ENCODE measurements around the gene SLC25A53. TPM values are rescaled to one million over a fixed set of nuclear protein-coding genes. Genes with fewer than 3 reads are reported as not detected.
A peak's percentile ranks its signal among the peaks of the same experiment; 100 is the strongest.

The SLC25A53 gene
- total and polyA plus RNA-seq, 2 donors (not counting 1 experiment from before 2014, with no cell fraction given) = 10.3 to 20.7 TPM

DNA sequence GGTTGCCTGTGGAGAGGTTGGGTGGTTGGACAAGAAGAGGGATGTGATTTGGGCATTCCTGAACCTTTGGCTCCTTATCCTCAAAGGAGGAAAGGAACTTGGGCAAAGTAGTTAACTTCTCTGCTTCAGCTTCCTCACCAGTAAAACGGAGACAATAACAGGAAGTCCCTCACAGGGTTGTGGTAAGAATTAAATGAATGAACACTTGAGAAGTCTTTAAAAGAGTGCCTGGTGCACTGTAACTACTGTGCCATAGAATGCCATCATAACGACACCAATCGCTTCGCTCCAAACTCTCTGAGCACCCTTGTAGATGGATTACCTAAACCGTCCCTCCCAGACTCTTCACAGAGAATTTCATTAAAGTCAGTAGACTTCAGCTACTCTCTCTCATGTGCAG is 34.0 kb downstream of the SLC25A53 start:
- Histone ChIP-seq H3K27me3 (replicated peaks in 1 of 4; ENCODE audit: control extremely low read depth in 1 of 4, control insufficient read depth in 3 of 4, insufficient read depth in 4 of 4, low read length in 3 of 4) (no peaks in the 10 kb centered on the region), H3K36me3 (replicated peaks in 1 of 2; ENCODE audit: control extremely low read depth in 1 of 2, control insufficient read depth in 1 of 2, extremely low read depth in 1 of 2, insufficient read depth in 2 of 2, low read length in 1 of 2) (no peaks in the 10 kb centered on the region), H3K9me3 (ENCODE audit: control extremely low read depth in 1 of 3, control insufficient read depth in 2 of 3, insufficient read depth in 1 of 3, low read length in 2 of 3) (peaks cover 0 to 8% (median 0%) of the 10 kb centered on the region in 3 donors), H2AFZ (ENCODE audit: insufficient read depth, low read depth, low read length, poor library complexity, severe bottlenecking) (no peak overlapping the region), H4K20me1 (ENCODE audit: control insufficient read depth, insufficient read depth, low read length, poor library complexity, severe bottlenecking) (no peaks in the 10 kb centered on the region), H3K27ac (ENCODE audit: low read length in 2 of 2) (peak overlapping the region; percentile 57 to 78), H3K4me2 (replicated peaks; ENCODE audit: low read depth, low read length, poor library complexity, severe bottlenecking) (peak overlapping the region; percentile 53), H3K4me1 (ENCODE audit: control insufficient read depth in 2 of 2, insufficient read depth in 2 of 2, low read length in 2 of 2) (peaks cover 39 to 60% of the 10 kb centered on the region in 2 donors), H3K79me2 (ENCODE audit: control insufficient read depth, insufficient read depth, low read length) (no peaks in the 10 kb centered on the region), H3K4me3 (ENCODE audit: control extremely low read depth in 1 of 5, extremely low read depth in 1 of 5, insufficient read depth in 1 of 5, low read depth in 2 of 5, low read length in 4 of 5) (no peak overlapping the region), H3K9ac (ENCODE audit: low read length) (peak overlapping the region; percentile 13)
- peak overlapping the region; percentile 74 for H3K4me3 Mint-ChIP-seq
- ChIA-PET CTCF (interaction anchor here (0.9 to 1.5 kb wide), 5 partner anchors 9 to 34 kb away, joined by 3 to 13 read pairs (median 4); partner anchors contain the start of genes SLC25A53 and ZCCHC18), POLR2A (interaction anchor here (0.7 to 1.3 kb wide), 3 partner anchors 11 to 34 kb away, joined by 3 to 5 read pairs (median 4); partner anchors contain the start of genes SLC25A53 and ZCCHC18)
- peaks cover 57% of the 10 kb centered on the region for H3K4me1 Mint-ChIP-seq
- peak; percentile 38 for DNase-seq
- ATAC-seq (ENCODE audit: low read depth) = peak; percentile 68
- peak overlapping the region; percentile 97 for H3K27ac Mint-ChIP-seq
- no peaks in the 10 kb centered on the region for H3K27me3 Mint-ChIP-seq
- intact Hi-C loops (cut with micrococcal nuclease) = no loop called here
- TF ChIP-seq, protein P1, sequence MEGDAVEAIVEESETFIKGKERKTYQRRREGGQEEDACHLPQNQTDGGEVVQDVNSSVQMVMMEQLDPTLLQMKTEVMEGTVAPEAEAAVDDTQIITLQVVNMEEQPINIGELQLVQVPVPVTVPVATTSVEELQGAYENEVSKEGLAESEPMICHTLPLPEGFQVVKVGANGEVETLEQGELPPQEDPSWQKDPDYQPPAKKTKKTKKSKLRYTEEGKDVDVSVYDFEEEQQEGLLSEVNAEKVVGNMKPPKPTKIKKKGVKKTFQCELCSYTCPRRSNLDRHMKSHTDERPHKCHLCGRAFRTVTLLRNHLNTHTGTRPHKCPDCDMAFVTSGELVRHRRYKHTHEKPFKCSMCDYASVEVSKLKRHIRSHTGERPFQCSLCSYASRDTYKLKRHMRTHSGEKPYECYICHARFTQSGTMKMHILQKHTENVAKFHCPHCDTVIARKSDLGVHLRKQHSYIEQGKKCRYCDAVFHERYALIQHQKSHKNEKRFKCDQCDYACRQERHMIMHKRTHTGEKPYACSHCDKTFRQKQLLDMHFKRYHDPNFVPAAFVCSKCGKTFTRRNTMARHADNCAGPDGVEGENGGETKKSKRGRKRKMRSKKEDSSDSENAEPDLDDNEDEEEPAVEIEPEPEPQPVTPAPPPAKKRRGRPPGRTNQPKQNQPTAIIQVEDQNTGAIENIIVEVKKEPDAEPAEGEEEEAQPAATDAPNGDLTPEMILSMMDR (IDR thresholded peaks at IDR 0.05) = no peak
- no peak for TF ChIP-seq EZH2 (IDR thresholded peaks at IDR 0.05; ENCODE audit: borderline replicate concordance, insufficient read depth, low read depth, low read length, poor library complexity, severe bottlenecking)
- H3K9me3 Mint-ChIP-seq (ENCODE audit: insufficient read depth) = no peaks in the 10 kb centered on the region
- whole genome bisulfite sequencing (ENCODE audit: insufficient coverage) = 0% methylated on average over 3 of the region's 5 CpGs

DNA sequence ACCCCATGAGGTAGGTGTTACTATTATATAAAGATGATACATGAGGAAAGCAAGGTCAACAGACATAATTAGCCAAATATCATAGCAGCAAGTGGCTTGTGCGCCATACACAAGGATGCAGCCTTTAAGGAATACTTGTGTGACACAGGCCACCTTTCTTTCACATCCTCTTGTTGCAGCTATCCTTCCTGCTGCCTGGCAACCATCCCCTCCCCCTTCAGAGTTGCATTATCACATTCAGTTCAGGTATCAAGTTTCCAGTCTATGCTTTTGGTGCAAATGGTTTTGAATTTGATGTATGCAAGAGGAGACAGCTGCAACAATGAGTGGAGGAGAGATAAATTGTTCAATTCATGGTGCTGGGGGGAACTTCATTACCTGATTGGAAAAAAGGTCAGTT is 38.0 kb downstream of the SLC25A53 start:
- ATAC-seq (ENCODE audit: low read depth) = no peak
- Histone ChIP-seq H3K4me1 (ENCODE audit: control insufficient read depth in 2 of 2, insufficient read depth in 2 of 2, low read length in 2 of 2) (peaks cover 25 to 36% of the 10 kb centered on the region in 2 donors), H3K4me2 (replicated peaks; ENCODE audit: low read depth, low read length, poor library complexity, severe bottlenecking) (no peak overlapping the region), H3K4me3 (ENCODE audit: control extremely low read depth in 1 of 5, extremely low read depth in 1 of 5, insufficient read depth in 1 of 5, low read depth in 2 of 5, low read length in 4 of 5) (no peak overlapping the region), H3K9me3 (ENCODE audit: control extremely low read depth in 1 of 3, control insufficient read depth in 2 of 3, insufficient read depth in 1 of 3, low read length in 2 of 3) (no peaks in the 10 kb centered on the region), H3K36me3 (replicated peaks in 1 of 2; ENCODE audit: control extremely low read depth in 1 of 2, control insufficient read depth in 1 of 2, extremely low read depth in 1 of 2, insufficient read depth in 2 of 2, low read length in 1 of 2) (no peaks in the 10 kb centered on the region), H3K79me2 (ENCODE audit: control insufficient read depth, insufficient read depth, low read length) (no peaks in the 10 kb centered on the region), H3K27me3 (replicated peaks in 1 of 4; ENCODE audit: control extremely low read depth in 1 of 4, control insufficient read depth in 3 of 4, insufficient read depth in 4 of 4, low read length in 3 of 4) (no peaks in the 10 kb centered on the region), H4K20me1 (ENCODE audit: control insufficient read depth, insufficient read depth, low read length, poor library complexity, severe bottlenecking) (no peaks in the 10 kb centered on the region), H3K27ac (ENCODE audit: low read length in 2 of 2) (no peak overlapping the region), H3K9ac (ENCODE audit: low read length) (no peak overlapping the region), H2AFZ (ENCODE audit: insufficient read depth, low read depth, low read length, poor library complexity, severe bottlenecking) (no peak overlapping the region)
- TF ChIP-seq EZH2 (IDR thresholded peaks at IDR 0.05; ENCODE audit: borderline replicate concordance, insufficient read depth, low read depth, low read length, poor library complexity, severe bottlenecking) = no peak
- peak; percentile 17 for DNase-seq
- WGBS (ENCODE audit: insufficient coverage) = no CpG with 5 or more reads among the region's 1 CpG
- Mint-ChIP-seq H3K4me3 (no peak overlapping the region), H3K9me3 (ENCODE audit: insufficient read depth) (no peaks in the 10 kb centered on the region), H3K27ac (peak overlapping the region; percentile 65), H3K27me3 (no peaks in the 10 kb centered on the region), H3K4me1 (peaks cover 43% of the 10 kb centered on the region)
- CTCF ChIA-PET = interaction anchor here (1.6 kb wide), 1 partner anchor 20 kb away, joined by 4 read pairs; no protein-coding TSS in a partner anchor
- intact Hi-C loops (cut with micrococcal nuclease) = no loop called here
- POLR2A ChIA-PET = no interaction called here
